Stomach smooth muscle (tissue), 2 donors: ENCODE data around the gene NCBP3.
A peak's percentile ranks its signal among the peaks of the same experiment; 100 is the strongest.

ENCODE experiments used
- H3K27ac ChIP-seq: one replicate; pipeline ENCODE4 v1.7.0; 2013; ENCODE audit warnings: mild to moderate bottlenecking, low read length, inconsistent platforms
- H3K27me3 ChIP-seq, 2 donors: one replicate each; pipeline ENCODE4 v1.7.0; 2013; ENCODE audit warnings: low read length in 2 of 2; ENCODE audit not compliant: insufficient read depth in 2 of 2, control insufficient read depth in 1 of 2
- H3K36me3 ChIP-seq, 2 donors: one replicate each; pipeline ENCODE4 v1.7.0; 2013; ENCODE audit warnings: low read length in 2 of 2; ENCODE audit not compliant: control insufficient read depth in 2 of 2, insufficient read depth in 2 of 2
- H3K4me1 ChIP-seq: one replicate; pipeline ENCODE4 v1.7.0; 2013; ENCODE audit warnings: low read length; ENCODE audit not compliant: control insufficient read depth, insufficient read depth
- H3K4me3 ChIP-seq, 2 donors: one replicate each; pipeline ENCODE4 v1.7.0; 2013; ENCODE audit warnings: low read length in 2 of 2
- H3K9ac ChIP-seq, 2 donors: one replicate each; pipeline ENCODE4 v1.7.0; 2013; ENCODE audit warnings: low read length in 2 of 2, mild to moderate bottlenecking in 1 of 2
- H3K9me3 ChIP-seq, 2 donors: one replicate each; pipeline ENCODE4 v1.7.0; 2013; ENCODE audit warnings: low read length in 2 of 2; ENCODE audit not compliant: control insufficient read depth in 2 of 2
- donor health status: healthy.
- donor health status: Pancreatic carcinoma.

NCBP3 gene

DNA sequence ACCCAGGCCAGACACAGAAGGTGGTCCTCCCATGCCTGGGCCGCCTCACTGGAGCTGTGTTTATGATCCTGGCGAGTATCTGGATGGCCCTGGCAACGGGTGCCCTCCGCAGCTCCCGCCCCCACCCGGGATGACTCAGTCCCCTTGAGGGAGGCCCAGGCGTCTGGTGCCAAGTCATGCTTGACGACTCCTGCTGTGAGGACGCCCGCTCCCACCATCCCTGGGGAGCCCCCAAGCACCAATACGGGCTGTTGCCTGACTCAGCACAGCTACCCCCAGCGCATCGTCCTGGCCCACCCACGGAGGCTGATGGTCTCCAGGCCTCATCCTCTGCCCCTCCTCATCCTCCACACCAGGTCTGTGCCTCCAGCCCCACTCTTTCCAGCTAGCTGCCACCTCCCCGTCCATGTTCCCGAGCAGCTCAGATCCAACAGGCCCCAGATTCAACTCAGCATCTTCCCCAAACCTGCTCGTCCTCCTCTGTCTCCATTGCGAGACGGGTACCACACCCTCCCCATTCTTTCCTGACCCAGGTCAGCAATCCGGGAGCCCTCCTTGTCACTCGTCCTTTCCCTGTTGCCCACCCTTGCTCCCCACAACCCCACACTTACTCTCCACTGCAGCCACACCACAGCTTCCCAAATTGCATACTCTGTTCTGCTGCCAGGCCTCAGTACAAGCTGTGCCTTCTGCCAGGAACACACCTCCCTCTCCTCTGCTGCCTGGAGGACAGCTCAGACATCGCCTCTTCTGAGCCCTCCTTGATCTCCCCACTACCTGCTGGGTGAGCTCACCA is 44.2 kb upstream of the NCBP3 start:
- Histone ChIP-seq H3K9ac (peak overlapping the region; percentile 62 to 65), H3K36me3 (peaks cover 0 to 2% of the 10 kb centered on the region in 2 donors), H3K27me3 (no peaks in the 10 kb centered on the region), H3K9me3 (no peaks in the 10 kb centered on the region), H3K27ac (peak overlapping the region; percentile 94), H3K4me1 (peaks cover 70% of the 10 kb centered on the region), H3K4me3 (peak overlapping the region; percentile 32 to 55)

DNA sequence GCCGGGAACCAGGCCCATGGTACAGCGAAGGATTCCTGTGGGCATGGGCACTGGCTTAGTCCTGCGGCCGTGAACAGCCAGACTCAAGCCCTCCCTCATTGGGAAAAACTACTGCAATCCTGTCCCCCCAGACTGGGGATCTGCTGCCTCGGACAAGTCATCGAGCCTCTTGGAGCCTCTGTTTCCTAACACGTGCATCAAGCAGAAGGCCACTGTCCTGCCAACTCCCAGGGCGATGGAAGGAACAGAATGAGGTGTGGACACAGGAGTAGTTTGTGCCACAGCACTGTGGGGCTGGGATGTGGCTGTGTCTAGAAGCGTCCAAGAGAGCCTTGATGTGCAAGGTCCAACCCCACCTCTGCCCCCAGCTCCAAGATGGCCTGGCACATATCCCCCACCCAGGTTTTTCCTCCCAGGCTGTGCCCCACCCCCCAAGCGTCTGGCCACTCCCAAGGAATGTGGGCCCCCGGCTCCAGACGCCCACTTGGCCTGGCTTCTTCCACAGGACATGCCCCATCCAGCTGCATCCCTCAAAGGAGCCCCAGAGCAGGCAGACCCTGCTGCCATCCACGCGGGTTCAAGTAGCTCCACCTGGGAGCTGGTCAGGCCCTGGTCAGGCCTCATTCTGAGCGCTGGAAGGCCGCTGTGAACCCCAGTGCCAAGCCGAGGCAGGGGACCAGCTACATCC is 43.4 kb upstream of the NCBP3 start:
- peak overlapping the region; percentile 9 to 55 for H3K4me3 ChIP-seq
- H3K9me3 ChIP-seq, result no peaks in the 10 kb centered on the region
- no peaks in the 10 kb centered on the region for H3K27me3 ChIP-seq
- H3K36me3 ChIP-seq, result peaks cover 8 to 9% of the 10 kb centered on the region in 2 donors
- H3K27ac ChIP-seq, result peak overlapping the region; percentile 94
- H3K9ac ChIP-seq, result peak overlapping the region; percentile 60 to 65
- H3K4me1 ChIP-seq, result peaks cover 70% of the 10 kb centered on the region

DNA sequence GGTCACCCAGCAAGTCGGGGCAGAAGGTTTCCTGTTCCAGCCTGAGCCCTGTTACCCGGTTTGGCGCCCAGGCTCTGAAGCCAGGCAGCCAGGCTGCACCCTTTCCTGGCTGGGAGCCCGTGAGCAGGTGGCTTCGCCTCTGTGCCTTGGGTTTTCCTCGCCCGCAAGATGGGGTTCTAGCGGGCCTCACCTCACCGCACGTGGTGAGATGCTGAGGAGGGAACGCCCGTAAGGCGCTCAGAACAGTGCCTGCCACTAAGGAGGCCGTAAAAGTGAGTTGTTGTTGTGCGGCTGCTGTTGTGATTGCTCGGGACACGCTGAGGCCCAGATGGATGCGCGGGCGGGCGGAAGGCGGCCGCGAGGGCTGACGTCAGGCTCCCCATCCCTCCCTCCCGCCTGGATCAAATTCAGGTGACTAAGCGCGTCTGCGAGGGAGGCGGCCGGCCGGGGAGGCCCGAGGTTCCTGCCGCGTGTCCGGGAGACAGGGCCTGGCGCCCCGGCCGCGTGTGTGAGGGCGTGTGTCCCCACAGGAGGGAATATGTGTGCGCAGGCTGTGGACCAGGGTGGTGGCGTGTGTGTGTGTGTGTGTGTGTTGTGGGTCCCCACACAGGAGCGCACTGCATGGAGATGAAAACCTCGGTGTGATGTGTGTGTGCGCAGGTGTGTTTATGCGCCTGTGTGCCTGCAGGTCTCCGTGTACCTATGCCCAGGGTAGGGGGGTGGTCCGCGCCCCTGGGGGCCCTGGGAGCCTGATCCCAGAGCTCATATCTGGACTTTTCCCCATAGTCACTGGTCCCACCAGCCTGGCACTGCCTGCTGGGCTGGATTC is 42.5 kb upstream of the NCBP3 start:
- H3K4me3 ChIP-seq, result peak overlapping the region; percentile 9 to 52
- no peaks in the 10 kb centered on the region for H3K27me3 ChIP-seq
- peaks cover 62% of the 10 kb centered on the region for H3K4me1 ChIP-seq

DNA sequence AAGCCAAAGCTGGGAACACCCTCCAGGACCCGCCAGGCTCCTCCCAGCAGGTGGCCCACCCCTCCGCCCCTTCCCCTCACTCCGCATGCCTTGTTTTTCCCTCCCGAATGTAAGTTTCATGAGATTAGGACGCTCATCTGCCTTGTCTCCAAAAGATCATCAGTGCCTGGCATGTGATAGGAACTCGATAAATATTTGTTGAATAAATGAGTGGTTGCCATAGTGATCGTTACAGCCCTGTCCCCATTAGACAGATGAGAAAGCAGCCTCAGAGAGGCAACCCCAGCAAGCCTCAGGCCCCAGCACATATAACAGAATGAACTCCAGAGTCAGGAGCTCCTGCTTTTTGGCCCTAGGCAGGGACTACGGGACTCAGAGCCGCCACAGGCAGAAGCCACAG is 41.8 kb upstream of the NCBP3 start:
- H3K4me3 ChIP-seq, result peak overlapping the region in 1 of 2 donors; percentile 52
- peaks cover 59% of the 10 kb centered on the region for H3K4me1 ChIP-seq
- H3K27ac ChIP-seq, result peak overlapping the region; percentile 94
- H3K36me3 ChIP-seq, result peaks cover 16 to 23% of the 10 kb centered on the region in 2 donors
- no peaks in the 10 kb centered on the region for H3K9me3 ChIP-seq
- no peaks in the 10 kb centered on the region for H3K27me3 ChIP-seq
- H3K9ac ChIP-seq, result peak overlapping the region; percentile 65 to 69

More for the DNA sequence above, 42.5 kb upstream of the NCBP3 start:
- peak overlapping the region; percentile 94 for H3K27ac ChIP-seq
- H3K9ac ChIP-seq, result peak overlapping the region; percentile 65 to 69
- no peaks in the 10 kb centered on the region for H3K9me3 ChIP-seq
- peaks cover 16 to 17% of the 10 kb centered on the region in 2 donors for H3K36me3 ChIP-seq

DNA sequence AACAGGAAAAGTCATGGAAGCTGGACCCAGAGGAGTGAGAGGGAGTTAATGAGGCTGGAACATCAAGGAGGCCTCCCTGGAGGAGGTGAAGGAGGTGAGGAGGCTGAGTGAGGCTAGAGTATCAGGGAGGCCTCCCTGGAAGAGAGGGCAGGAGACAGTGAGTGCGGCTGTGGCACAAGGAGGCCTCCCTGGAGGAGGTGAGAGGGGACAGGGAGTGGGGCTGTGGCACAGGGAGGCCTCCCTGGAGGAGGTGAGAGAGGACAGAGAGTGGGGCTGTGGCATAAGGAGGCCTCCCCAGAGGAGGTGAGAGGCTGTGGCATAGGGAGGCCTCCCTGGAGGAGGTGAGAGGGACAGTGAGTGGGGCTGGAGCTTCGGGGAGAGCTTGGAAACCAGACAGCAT is 41.3 kb upstream of the NCBP3 start:
- H3K4me1 ChIP-seq, result peaks cover 56% of the 10 kb centered on the region
- peak overlapping the region; percentile 94 for H3K27ac ChIP-seq

DNA sequence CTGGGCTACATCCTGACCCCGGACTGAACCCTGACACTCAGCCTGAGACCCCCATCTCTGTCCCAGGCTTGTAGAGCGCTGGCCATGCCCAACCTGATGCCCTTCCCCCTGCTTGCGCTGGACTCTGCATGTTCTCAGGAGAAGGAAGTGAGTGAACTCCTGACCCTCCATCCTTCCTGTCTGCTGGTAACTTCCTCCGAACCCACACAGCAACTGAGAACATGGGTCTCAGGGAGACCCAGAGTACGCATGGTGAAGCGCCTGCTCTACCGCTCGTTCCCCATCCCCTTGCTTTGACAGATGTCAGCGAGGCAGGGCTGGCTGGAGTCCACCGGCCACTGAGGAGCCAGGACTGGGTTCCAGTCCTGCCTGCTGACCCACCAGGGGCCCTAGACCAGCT is 40.7 kb upstream of the NCBP3 start:
- Histone ChIP-seq H3K9ac (peak overlapping the region; percentile 29 to 65), H3K9me3 (no peaks in the 10 kb centered on the region), H3K27ac (peak overlapping the region; percentile 94), H3K27me3 (no peaks in the 10 kb centered on the region), H3K36me3 (peaks cover 22 to 29% of the 10 kb centered on the region in 2 donors), H3K4me1 (peaks cover 50% of the 10 kb centered on the region), H3K4me3 (no peak overlapping the region)

More for the DNA sequence above, 41.3 kb upstream of the NCBP3 start:
- Histone ChIP-seq H3K9me3 (no peaks in the 10 kb centered on the region), H3K9ac (peak overlapping the region; percentile 65 to 69), H3K27me3 (no peaks in the 10 kb centered on the region), H3K4me3 (no peak overlapping the region), H3K36me3 (peaks cover 16 to 24% of the 10 kb centered on the region in 2 donors)

DNA sequence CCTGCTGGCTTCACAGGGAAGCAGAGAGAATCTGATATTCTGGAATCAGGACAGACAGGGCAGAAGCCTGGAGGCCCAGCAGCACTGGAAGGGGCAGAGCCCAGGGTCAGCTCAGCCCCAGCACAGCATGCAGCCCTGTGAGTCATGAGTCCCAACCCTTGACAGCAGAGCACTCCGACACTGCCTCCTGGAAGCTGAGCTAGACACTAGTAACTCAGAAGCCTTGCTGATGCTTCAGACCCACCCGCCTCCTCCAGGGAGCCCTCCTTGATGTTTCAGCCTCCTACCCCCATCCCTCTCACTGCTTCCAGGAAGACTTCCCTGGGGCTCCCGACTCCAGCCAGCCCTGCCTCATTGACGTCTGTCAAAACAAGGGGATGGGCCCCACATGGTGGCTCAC is 39.9 kb upstream of the NCBP3 start:
- H3K4me3 ChIP-seq, result no peak overlapping the region

DNA sequence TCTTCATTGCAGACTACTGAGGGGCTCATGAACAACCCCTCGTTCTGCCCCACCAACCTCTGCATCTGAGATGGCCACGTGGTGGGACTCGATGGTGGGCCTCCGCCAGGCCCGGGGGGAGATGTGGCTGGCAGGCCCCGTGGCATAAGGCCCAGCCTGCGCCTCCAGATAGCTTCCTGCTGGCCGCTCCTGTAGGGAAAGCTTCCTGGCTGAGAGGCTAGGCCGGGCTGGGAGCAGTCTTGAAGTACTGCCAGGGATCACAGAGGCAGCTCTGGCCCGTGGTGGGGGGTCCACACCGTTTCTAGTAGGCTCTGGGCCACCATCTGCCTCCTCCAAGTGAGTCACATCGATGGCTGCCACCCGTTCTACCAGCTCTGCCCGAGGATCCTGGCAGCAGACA is 39.2 kb upstream of the NCBP3 start:
- H3K36me3 ChIP-seq, result peaks cover 27 to 29% of the 10 kb centered on the region in 2 donors
- no peak overlapping the region for H3K4me3 ChIP-seq
- no peaks in the 10 kb centered on the region for H3K9me3 ChIP-seq
- H3K27ac ChIP-seq, result no peak overlapping the region
- no peak overlapping the region for H3K9ac ChIP-seq
- peaks cover 35% of the 10 kb centered on the region for H3K4me1 ChIP-seq
- no peaks in the 10 kb centered on the region for H3K27me3 ChIP-seq

More for the DNA sequence above, 39.9 kb upstream of the NCBP3 start:
- Histone ChIP-seq H3K9ac (no peak overlapping the region), H3K4me1 (peaks cover 42% of the 10 kb centered on the region), H3K9me3 (no peaks in the 10 kb centered on the region), H3K27ac (no peak overlapping the region), H3K36me3 (peaks cover 27 to 29% of the 10 kb centered on the region in 2 donors), H3K27me3 (no peaks in the 10 kb centered on the region)

DNA sequence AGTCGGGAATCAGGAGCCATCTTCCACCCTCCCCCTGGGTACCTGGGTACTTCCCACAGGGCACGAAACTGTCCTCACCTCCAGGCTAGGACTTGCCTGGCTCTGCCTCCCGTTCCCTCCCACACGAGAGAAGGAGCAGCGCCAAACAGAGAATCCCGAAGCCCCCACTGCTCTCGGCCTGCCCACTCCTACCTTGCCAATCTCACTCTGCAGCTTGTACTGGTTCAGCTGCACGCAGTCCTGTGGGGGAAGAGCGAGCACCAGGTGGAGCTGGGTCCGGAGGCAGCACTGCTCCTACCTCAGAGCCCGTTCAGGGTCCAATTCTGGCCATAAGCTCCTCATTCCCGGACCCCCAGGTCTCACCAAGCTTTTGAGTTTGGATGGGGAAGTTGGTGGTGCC is 38.1 kb upstream of the NCBP3 start:
- Histone ChIP-seq H3K27me3 (no peaks in the 10 kb centered on the region), H3K9ac (no peak overlapping the region), H3K27ac (no peak overlapping the region), H3K4me1 (peaks cover 24% of the 10 kb centered on the region), H3K4me3 (no peak overlapping the region), H3K36me3 (peaks cover 29 to 31% of the 10 kb centered on the region in 2 donors), H3K9me3 (no peaks in the 10 kb centered on the region)

DNA sequence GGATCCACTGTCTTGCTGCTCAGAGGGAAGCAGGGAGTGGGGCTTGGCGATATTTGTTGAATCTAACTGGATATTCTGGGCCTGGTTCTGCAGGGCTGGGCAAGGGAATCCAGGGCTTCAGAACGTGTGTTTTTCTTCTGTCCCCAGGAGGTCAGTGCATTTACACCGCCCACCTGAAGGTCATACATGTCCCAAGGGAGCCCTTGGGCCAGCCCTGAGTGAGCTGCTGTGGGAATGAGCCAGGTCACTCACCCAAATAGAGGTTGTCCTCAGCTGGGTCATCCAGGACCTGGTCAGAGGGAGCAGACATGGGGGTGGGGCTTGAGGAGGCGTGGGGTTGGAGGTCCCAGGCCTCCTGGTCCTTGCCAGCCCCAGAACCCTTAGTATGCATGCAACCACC is 36.2 kb upstream of the NCBP3 start:
- no peaks in the 10 kb centered on the region for H3K9me3 ChIP-seq
- no peak overlapping the region for H3K4me3 ChIP-seq
- no peak overlapping the region for H3K9ac ChIP-seq
- H3K27ac ChIP-seq, result no peak overlapping the region
- peaks cover 5% of the 10 kb centered on the region for H3K4me1 ChIP-seq
- H3K36me3 ChIP-seq, result peaks cover 34 to 37% of the 10 kb centered on the region in 2 donors
- no peaks in the 10 kb centered on the region for H3K27me3 ChIP-seq
